B cell (primary cell): ENCODE data around the gene PINK1. TPM values are rescaled to one million over a fixed set of nuclear protein-coding genes. Genes with fewer than 3 reads are reported as not detected.

ENCODE experiments used
- ATAC-seq: fragments of 200-7000 bp; cut with Tn5 transposase; one replicate; pipeline ENCODE4 v1.10.0; 2021; ENCODE audit warnings: low read depth, mild to moderate bottlenecking, moderate number of reproducible peaks, moderate library complexity
- CTCF ChIA-PET: fragments of 350-600 bp; sonication (Branson Sonifier 250); formaldehyde crosslinking; loops from one replicate; lab custom pipeline; 2021; ENCODE audit warnings: antibody characterized with exemption, inconsistent platforms; lab: Charles Lee
- POLR2A ChIA-PET: fragments of 350-600 bp; sonication (Branson Sonifier 250); formaldehyde crosslinking; loops from one replicate; lab custom pipeline; 2021; ENCODE audit warnings: antibody characterized with exemption; lab: Charles Lee
- DNase-seq: peaks from one replicate; pipeline ENCODE4 v3.0.0; 2013
- H2AFZ ChIP-seq: 2 replicates; pipeline ENCODE4 v1.6.1; 2012; ENCODE audit warnings: mild to moderate bottlenecking, low read depth, low read length; ENCODE audit not compliant: insufficient read depth, poor library complexity, severe bottlenecking
- H3K27ac ChIP-seq, 2 donors: 1 replicate in 1 of 2; 2 replicates in 1 of 2; pipeline ENCODE4 v1.5.1; 2012 to 2013; ENCODE audit warnings: low read length in 2 of 2, mild to moderate bottlenecking in 2 of 2, moderate library complexity in 1 of 2
- H3K27me3 ChIP-seq, 4 experiments: fragments of 200-600 bp in 1 of 4; sonication (generic) in 1 of 4; replicated peaks in 1 of 4; 1 replicate in 2 of 4; 2 replicates in 2 of 4; pipeline versions ENCODE4 v1.6.1 to v1.7.0; 2013 to 2016; ENCODE audit warnings: low read length in 3 of 4, mild to moderate bottlenecking in 2 of 4, mixed read lengths in 1 of 4, moderate library complexity in 1 of 4; ENCODE audit not compliant: insufficient read depth in 4 of 4, control insufficient read depth in 3 of 4; ENCODE audit errors: control extremely low read depth in 1 of 4
- H3K36me3 ChIP-seq, 2 experiments: replicated peaks in 1 of 2; 1 replicate in 1 of 2; 2 replicates in 1 of 2; pipeline versions ENCODE4 v1.6.1 to v1.7.1; 2013; ENCODE audit warnings: low read length in 1 of 2; ENCODE audit not compliant: insufficient read depth in 2 of 2, control insufficient read depth in 1 of 2; ENCODE audit errors: control extremely low read depth in 1 of 2, extremely low read depth in 1 of 2
- H3K4me1 ChIP-seq, 2 donors: fragments of 200-600 bp in 1 of 2; sonication (generic) in 1 of 2; 1 replicate in 1 of 2; 2 replicates in 1 of 2; pipeline versions ENCODE4 v1.5.1 to v1.6.1; 2013 to 2017; ENCODE audit warnings: low read length in 2 of 2; ENCODE audit not compliant: control insufficient read depth in 2 of 2, insufficient read depth in 2 of 2
- H3K4me2 ChIP-seq: replicated peaks from 2 replicates; pipeline ENCODE3; 2012; ENCODE audit warnings: mild to moderate bottlenecking, low read depth, low read length; ENCODE audit not compliant: poor library complexity, severe bottlenecking
- H3K4me3 ChIP-seq, 5 experiments: fragments of 200-600 bp in 1 of 5; sonication (generic) in 1 of 5; 1 replicate in 3 of 5; 2 replicates in 2 of 5; pipeline versions ENCODE4 v1.5.1 to v1.7.0; 2011 to 2016; ENCODE audit warnings: low read length in 4 of 5, mild to moderate bottlenecking in 4 of 5, low read depth in 2 of 5, control low read depth in 1 of 5, moderate library complexity in 1 of 5; ENCODE audit not compliant: insufficient read depth in 1 of 5; ENCODE audit errors: control extremely low read depth in 1 of 5, extremely low read depth in 1 of 5
- H3K79me2 ChIP-seq: fragments of 200-600 bp; sonication (generic); one replicate; pipeline ENCODE4 v1.6.0; 2016; ENCODE audit warnings: low read length; ENCODE audit not compliant: control insufficient read depth, insufficient read depth
- H3K9ac ChIP-seq: fragments of 200-600 bp; sonication (generic); 2 replicates; pipeline ENCODE4 v1.6.1; 2017; ENCODE audit warnings: mild to moderate bottlenecking, low read length, moderate library complexity
- H3K9me3 ChIP-seq, 3 donors: one replicate each; pipeline versions ENCODE4 v1.6.1 to v1.7.1; 2013; ENCODE audit warnings: low read length in 2 of 3; ENCODE audit not compliant: control insufficient read depth in 2 of 3, insufficient read depth in 1 of 3; ENCODE audit errors: control extremely low read depth in 1 of 3
- H4K20me1 ChIP-seq: 2 replicates; pipeline ENCODE4 v1.6.0; 2012; ENCODE audit warnings: mild to moderate bottlenecking, low read length; ENCODE audit not compliant: insufficient read depth, control insufficient read depth, poor library complexity, severe bottlenecking
- H3K27ac Mint-ChIP-seq: one replicate; pipeline ENCODE4 v1.8.0; 2021; ENCODE audit warnings: mixed read lengths
- H3K27me3 Mint-ChIP-seq: one replicate; pipeline ENCODE4 v1.8.0; 2021; ENCODE audit warnings: mixed read lengths
- H3K4me1 Mint-ChIP-seq: one replicate; pipeline ENCODE4 v1.8.0; 2021; ENCODE audit warnings: mixed read lengths
- H3K4me3 Mint-ChIP-seq: one replicate; pipeline ENCODE4 v1.8.0; 2021; ENCODE audit warnings: mixed read lengths
- H3K9me3 Mint-ChIP-seq: one replicate; pipeline ENCODE4 v1.8.0; 2022; ENCODE audit warnings: mixed read lengths; ENCODE audit not compliant: insufficient read depth
- EZH2 ChIP-seq: IDR thresholded peaks from 2 replicates; pipeline ENCODE4 v1.6.1; 2012; ENCODE audit warnings: borderline replicate concordance, low read depth, mild to moderate bottlenecking, moderate library complexity, low read length; ENCODE audit not compliant: insufficient read depth, poor library complexity, severe bottlenecking
- WGBS: methylation state at CpG from one replicate; pipeline ENCODE4 v1.1.5; 2013; ENCODE audit warnings: missing lambda C conversion rate; ENCODE audit not compliant: insufficient coverage; 5-methylcytosine and 5-hydroxymethylcytosine counted together
- intact Hi-C: fragments of 100-400 bp; cut with micrococcal nuclease; formaldehyde crosslinking; loops from one replicate; pipeline ENCODE4 v1.10.0; 2022
- polyA plus RNA-seq: library from polyadenylated mRNA; depleted of rRNA; stranded (reverse); fragments of >200 nt; gene quantifications from 2 replicates; pipeline ENCODE4 v1.2.3, GENCODE V29; 2012
- total RNA-seq, 2 donors: library from RNA; stranded (reverse); fragments of 120-200 nt in 1 of 2; gene quantifications; 1 replicate in 1 of 2; 2 replicates in 1 of 2; pipeline versions ENCODE4 v1.2.3 to v1.2.4, GENCODE V29; 2013 to 2022
- TF ChIP-seq, protein P1 (sequence below): fragments of 200-600 bp; IDR thresholded peaks from one replicate; pipeline ENCODE4 v1.8.0; 2022; ENCODE audit warnings: antibody characterized with exemption, mild to moderate bottlenecking

The PINK1 gene
- total and polyA plus RNA-seq, 2 donors (not counting 1 experiment from before 2014, with no cell fraction given): 5.8 to 14.3 TPM

DNA sequence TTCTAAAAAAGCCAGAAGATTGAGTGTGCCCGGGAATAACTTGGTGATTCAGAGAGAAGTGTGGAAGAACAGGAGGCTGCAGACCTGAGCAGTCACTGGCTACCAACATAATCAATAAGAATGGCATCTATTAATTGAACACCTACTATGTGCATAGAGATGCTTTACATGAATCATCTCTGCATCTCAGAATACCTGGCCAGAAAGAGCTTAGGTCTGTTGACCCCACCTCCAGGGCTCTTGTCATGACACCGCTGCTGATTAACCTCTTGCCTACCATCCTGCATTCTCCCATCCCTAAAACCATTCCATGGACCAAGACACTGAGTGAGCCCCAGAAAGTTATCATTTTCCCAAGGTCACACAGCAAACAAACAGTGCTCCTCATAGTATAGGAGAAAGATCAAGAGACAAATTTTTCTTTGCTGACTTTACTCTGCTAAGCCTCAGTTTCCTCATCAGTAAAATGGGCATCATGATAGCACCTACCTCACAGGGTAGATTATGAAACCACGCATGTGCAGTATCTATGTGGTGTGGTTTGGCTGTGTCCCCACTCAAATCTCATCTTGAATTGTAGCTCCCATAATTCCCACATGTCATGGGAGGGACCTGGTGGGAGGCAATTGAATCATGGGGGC, 16.3 kb upstream of the PINK1 start:
- H3K4me1 Mint-ChIP-seq: no peaks in the 10 kb centered on the region
- no peaks in the 10 kb centered on the region for H3K4me1 ChIP-seq
- H3K4me2 ChIP-seq: no peak overlapping the region
- POLR2A ChIA-PET: no interaction called here
- peaks cover 0 to 3% (median 0%) of the 10 kb centered on the region in 4 experiments for H3K27me3 ChIP-seq
- ATAC-seq (no peak), DNase-seq (no peak)
- H3K9ac ChIP-seq: no peak overlapping the region
- no peak overlapping the region for H3K27ac Mint-ChIP-seq
- no peaks in the 10 kb centered on the region for H3K9me3 ChIP-seq
- no peaks in the 10 kb centered on the region for H3K79me2 ChIP-seq
- TF ChIP-seq, protein P1, sequence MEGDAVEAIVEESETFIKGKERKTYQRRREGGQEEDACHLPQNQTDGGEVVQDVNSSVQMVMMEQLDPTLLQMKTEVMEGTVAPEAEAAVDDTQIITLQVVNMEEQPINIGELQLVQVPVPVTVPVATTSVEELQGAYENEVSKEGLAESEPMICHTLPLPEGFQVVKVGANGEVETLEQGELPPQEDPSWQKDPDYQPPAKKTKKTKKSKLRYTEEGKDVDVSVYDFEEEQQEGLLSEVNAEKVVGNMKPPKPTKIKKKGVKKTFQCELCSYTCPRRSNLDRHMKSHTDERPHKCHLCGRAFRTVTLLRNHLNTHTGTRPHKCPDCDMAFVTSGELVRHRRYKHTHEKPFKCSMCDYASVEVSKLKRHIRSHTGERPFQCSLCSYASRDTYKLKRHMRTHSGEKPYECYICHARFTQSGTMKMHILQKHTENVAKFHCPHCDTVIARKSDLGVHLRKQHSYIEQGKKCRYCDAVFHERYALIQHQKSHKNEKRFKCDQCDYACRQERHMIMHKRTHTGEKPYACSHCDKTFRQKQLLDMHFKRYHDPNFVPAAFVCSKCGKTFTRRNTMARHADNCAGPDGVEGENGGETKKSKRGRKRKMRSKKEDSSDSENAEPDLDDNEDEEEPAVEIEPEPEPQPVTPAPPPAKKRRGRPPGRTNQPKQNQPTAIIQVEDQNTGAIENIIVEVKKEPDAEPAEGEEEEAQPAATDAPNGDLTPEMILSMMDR: no peak
- TF ChIP-seq EZH2: no peak
- H3K36me3 ChIP-seq: no peaks in the 10 kb centered on the region
- H2AFZ ChIP-seq: no peak overlapping the region
- peaks cover 8% of the 10 kb centered on the region for H3K27me3 Mint-ChIP-seq
- no peaks in the 10 kb centered on the region for H3K9me3 Mint-ChIP-seq
- CTCF ChIA-PET: no interaction called here
- WGBS: 80% methylated on average over 1 of the region's 3 CpGs
- H3K27ac ChIP-seq: no peak overlapping the region
- no peak overlapping the region for H3K4me3 ChIP-seq
- intact Hi-C loops: no loop called here
- H4K20me1 ChIP-seq: no peaks in the 10 kb centered on the region
- H3K4me3 Mint-ChIP-seq: no peak overlapping the region

DNA sequence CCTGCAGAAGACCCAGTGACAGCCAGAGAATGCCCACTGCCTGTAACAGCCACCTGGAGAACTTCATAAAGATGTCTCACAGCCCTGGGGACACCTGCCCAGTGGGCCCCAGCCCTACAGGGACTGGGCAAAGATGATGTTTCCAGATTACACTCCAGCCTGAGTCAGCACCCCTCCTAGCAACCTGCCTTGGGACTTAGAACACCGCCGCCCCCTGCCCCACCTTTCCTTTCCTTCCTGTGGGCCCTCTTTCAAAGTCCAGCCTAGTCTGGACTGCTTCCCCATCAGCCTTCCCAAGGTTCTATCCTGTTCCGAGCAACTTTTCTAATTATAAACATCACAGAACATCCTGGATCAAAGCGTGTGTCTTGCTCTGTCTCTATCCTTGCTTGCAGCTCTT, 14.7 kb upstream of the PINK1 start:
- Histone ChIP-seq H3K9ac (no peak overlapping the region), H3K4me3 (no peak overlapping the region), H3K79me2 (no peaks in the 10 kb centered on the region), H2AFZ (no peak overlapping the region), H3K4me1 (no peaks in the 10 kb centered on the region), H3K27me3 (peaks cover 0 to 3% (median 0%) of the 10 kb centered on the region in 4 experiments), H3K36me3 (no peaks in the 10 kb centered on the region), H3K9me3 (no peaks in the 10 kb centered on the region), H3K27ac (no peak overlapping the region), H4K20me1 (no peaks in the 10 kb centered on the region), H3K4me2 (no peak overlapping the region)
- Mint-ChIP-seq H3K4me3 (no peak overlapping the region), H3K27ac (no peak overlapping the region), H3K4me1 (no peaks in the 10 kb centered on the region), H3K27me3 (peaks cover 12% of the 10 kb centered on the region), H3K9me3 (no peaks in the 10 kb centered on the region)
- intact Hi-C loops: no loop called here
- DNase-seq (no peak), ATAC-seq (no peak)
- CTCF ChIA-PET: no interaction called here
- WGBS: 58% methylated on average over 2 of the region's 4 CpGs
- TF ChIP-seq EZH2: no peak
- TF ChIP-seq, protein P1: no peak
- POLR2A ChIA-PET: interaction anchor here (0.6 kb wide), 1 partner anchor 960 kb away, joined by 3 read pairs; no protein-coding TSS in a partner anchor
